Activated T-helper 17 cell treated with anti-CD3 and anti-CD28 coated beads, Interleukin-2, amount 50 U/mL, for 72 hours (primary cell): ENCODE measurements around the gene NCF2. TPM values are rescaled to one million over a fixed set of nuclear protein-coding genes. Genes with fewer than 3 reads are reported as not detected.

Experiments
- ATAC-seq: fragments of 150-1000 bp; cut with Tn5 transposase; replicated peaks from 2 replicates; pipeline ENCODE4 v1.10.0; 2021; ENCODE audit warnings: mild to moderate bottlenecking, moderate library complexity
- H3K27ac Mint-ChIP-seq: one replicate; pipeline ENCODE4 v1.8.0; 2022; ENCODE audit warnings: mixed read lengths
- H3K27me3 Mint-ChIP-seq: one replicate; pipeline ENCODE4 v1.8.0; 2022; ENCODE audit warnings: mixed read lengths
- H3K36me3 Mint-ChIP-seq: one replicate; pipeline ENCODE4 v1.8.0; 2022; ENCODE audit warnings: low read depth, mild to moderate bottlenecking, mixed read lengths
- H3K4me1 Mint-ChIP-seq: one replicate; pipeline ENCODE4 v1.8.0; 2022; ENCODE audit warnings: mixed read lengths
- H3K4me3 Mint-ChIP-seq: one replicate; pipeline ENCODE4 v1.8.0; 2022; ENCODE audit warnings: mild to moderate bottlenecking, mixed read lengths
- H3K9me3 Mint-ChIP-seq: one replicate; pipeline ENCODE4 v1.8.0; 2022; ENCODE audit warnings: mixed read lengths
- total RNA-seq, 2 donors: library from RNA; stranded (reverse); gene quantifications; one replicate each; pipeline ENCODE4 v1.2.3, GENCODE V29; 2022

NCF2 gene
- total RNA-seq, 2 donors from 2014 or later = 4.4 to 18.7 TPM

DNA sequence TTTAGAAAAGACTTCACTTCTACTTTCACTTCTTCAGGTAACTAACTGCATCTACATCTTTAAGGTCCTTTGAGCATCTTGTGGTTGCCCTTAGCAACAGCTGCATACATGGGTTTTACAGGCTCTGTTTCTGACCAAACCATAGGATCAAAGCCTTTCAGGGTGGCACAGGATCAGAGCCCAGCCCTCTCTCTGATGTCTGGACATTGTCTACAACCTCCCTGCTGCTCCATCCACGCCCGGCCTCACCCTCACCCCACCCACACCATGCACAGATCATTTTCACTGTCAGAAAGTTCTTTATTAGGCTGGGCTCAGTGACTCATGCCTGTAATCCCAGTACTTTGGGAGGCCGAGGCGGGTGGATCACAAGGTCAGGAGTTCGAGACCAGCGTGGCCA, 5.2 kb downstream of the NCF2 start:
- Mint-ChIP-seq H3K27me3 (no peaks in the 10 kb centered on the region), H3K4me1 (peaks cover 10% of the 10 kb centered on the region)

DNA sequence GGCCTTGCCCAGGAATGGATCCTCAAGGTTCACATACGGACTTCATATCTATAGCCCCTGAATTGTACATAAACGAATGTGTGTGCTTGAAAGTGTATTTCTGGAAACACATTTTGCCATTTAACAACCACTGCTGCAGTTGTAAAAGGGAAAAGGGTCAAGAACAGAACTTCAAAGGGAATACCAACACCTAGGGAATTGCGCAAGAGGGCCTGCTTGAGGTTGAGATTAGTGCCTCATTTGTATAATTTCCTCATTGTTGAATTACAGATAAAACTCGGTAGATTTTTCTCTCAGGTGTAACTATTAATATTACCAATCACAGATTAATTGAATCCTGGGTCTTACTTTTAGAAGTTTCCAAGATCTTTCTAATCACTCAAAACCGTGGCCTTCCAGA, 6.1 kb downstream of the NCF2 start:
- Mint-ChIP-seq H3K27ac (no peak overlapping the region), H3K27me3 (no peaks in the 10 kb centered on the region), H3K4me1 (peaks cover 5% of the 10 kb centered on the region), H3K4me3 (no peak overlapping the region), H3K9me3 (no peaks in the 10 kb centered on the region), H3K36me3 (no peaks in the 10 kb centered on the region)
- no peak for ATAC-seq

More for the DNA sequence above, 5.2 kb downstream of the NCF2 start:
- Mint-ChIP-seq H3K4me3 (no peak overlapping the region), H3K36me3 (no peaks in the 10 kb centered on the region), H3K27ac (no peak overlapping the region), H3K9me3 (no peaks in the 10 kb centered on the region)
- no peak for ATAC-seq

DNA sequence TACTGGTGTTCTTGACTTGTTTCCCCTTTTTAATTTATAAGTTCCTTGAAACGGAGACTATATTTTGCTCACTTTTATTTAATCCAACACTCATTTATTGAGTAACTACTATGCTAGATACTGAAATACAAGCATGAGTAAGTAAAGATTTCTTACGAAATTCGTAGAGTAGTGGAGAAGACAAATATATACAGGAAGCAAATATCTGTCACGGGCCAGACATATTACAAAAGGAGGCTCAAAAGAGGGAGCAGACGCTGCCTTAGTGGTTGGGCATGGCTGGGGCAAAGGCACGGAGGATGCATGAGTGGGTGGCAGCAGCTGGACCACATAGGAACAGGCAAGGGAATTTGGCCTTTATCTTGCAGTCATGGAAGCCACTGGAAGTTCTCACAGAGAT, 6.8 kb downstream of the NCF2 start:
- Mint-ChIP-seq H3K27ac (no peak overlapping the region), H3K4me1 (peaks cover 4% of the 10 kb centered on the region), H3K4me3 (no peak overlapping the region), H3K36me3 (no peaks in the 10 kb centered on the region), H3K27me3 (no peaks in the 10 kb centered on the region), H3K9me3 (no peaks in the 10 kb centered on the region)
- no peak for ATAC-seq

DNA sequence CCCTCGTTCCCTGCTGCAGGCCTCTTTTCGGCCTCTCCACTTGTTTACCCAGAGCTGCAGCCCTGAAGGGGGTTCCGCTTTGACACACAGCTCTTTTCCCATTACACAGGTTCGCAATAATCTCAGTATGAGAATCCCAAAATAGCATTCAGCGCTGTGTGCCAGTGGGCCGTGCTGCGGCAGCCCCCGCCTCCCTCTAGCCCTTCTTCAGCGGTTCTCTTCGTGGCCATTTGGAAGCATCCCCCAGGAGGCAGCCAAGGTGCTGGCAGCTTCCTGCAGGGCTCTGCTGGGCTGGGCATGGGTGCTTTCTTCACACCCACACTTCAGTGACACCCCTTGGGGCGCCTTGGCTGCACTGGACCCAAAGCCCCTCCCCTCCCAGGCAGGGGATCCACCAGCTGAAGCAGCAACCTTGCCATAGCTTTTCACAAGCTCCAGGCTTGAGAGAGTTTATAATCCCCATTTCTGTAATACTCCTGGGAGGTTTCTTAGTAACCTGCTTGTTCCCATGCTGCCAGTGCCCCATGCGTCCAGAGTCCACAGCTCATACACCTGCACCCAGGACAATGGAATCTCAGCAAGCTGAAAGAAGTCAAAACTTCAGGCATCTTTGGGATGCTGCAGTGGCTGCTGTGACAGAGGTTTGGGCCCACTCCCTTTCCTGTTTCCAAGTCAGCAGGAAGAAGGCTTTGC, 8.1 kb downstream of the NCF2 start:
- Mint-ChIP-seq H3K27me3 (no peaks in the 10 kb centered on the region), H3K9me3 (no peaks in the 10 kb centered on the region), H3K4me3 (no peak overlapping the region), H3K36me3 (no peaks in the 10 kb centered on the region), H3K27ac (no peak overlapping the region), H3K4me1 (peaks cover 4% of the 10 kb centered on the region)
- no peak for ATAC-seq

DNA sequence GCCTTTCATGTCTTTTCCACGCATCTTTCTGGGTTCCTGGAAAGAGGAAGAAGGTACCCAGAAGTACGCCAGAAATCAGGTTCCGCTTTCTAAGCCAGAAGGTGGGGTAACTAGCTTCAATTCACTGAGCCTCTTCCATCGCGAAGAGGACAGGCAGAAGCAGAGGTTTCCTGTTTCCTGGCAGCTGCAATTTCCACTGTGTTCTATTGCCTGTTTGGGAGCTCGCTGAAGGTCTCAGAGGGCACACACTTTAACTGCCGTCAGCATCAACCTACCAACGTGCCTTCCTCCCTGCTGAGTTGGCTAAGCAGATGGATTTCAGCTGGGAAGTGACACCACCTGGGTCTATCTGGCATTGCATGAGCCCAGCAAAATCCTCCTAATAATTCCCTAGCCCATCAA, 10.0 kb downstream of the NCF2 start:
- Mint-ChIP-seq H3K27ac (peak overlapping the region; percentile 71), H3K4me3 (peak overlapping the region; percentile 8), H3K27me3 (no peaks in the 10 kb centered on the region), H3K36me3 (no peaks in the 10 kb centered on the region), H3K9me3 (no peaks in the 10 kb centered on the region), H3K4me1 (peaks cover 4% of the 10 kb centered on the region)
- ATAC-seq = peak; percentile 26

DNA sequence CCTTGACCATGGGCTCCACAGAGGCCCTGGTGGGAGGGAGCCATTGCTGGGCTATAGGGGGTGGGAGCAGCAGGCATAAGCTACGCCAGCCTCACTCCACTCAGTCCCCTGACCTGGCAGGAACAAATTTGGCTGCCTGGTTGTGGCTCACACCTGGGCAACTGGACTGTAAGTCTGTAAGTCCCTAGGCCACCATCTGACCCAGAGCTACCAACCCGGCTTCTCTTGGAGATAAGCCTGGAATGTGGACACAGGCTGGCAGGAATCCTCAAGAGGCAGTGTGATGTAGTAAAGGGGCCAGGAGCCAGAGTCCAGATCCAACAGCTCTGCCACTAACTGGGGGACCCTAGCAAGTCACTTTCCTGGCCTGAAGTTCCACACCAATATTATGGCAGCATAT, 11.4 kb downstream of the NCF2 start:
- Mint-ChIP-seq H3K4me3 (no peak overlapping the region), H3K36me3 (no peaks in the 10 kb centered on the region), H3K4me1 (no peaks in the 10 kb centered on the region), H3K27me3 (no peaks in the 10 kb centered on the region), H3K27ac (no peak overlapping the region), H3K9me3 (no peaks in the 10 kb centered on the region)
- ATAC-seq = no peak

DNA sequence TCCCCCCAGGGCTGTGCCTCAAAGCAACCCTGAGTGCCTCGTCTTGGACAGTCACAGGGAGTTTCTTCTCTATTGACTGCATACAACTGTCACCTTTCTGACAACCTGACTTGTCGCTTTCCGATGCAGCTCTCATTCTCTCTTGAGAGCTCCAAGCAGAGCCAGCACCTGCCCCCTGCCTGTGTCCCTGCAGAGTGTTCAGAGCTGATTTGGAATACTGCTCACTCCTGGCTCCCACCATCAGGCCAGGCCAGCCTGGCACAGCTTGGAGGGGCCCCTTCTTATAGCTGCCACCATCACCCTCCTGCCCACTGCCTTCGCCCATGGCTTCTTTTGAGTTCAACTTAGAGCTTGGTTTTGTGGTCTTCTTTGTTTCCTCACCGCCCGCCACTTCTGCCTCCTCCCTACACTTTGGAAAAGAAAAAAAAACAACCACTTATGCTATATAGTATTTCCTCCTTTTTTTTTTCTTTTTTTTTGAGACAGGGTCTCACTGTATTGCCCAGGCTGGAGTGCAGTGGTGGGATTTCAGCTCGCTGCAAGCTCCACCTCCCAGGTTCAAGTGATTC, 12.3 kb downstream of the NCF2 start:
- Mint-ChIP-seq H3K4me1 (no peaks in the 10 kb centered on the region), H3K36me3 (no peaks in the 10 kb centered on the region), H3K9me3 (no peaks in the 10 kb centered on the region), H3K27ac (no peak overlapping the region), H3K27me3 (no peaks in the 10 kb centered on the region), H3K4me3 (no peak overlapping the region)
- ATAC-seq = no peak

DNA sequence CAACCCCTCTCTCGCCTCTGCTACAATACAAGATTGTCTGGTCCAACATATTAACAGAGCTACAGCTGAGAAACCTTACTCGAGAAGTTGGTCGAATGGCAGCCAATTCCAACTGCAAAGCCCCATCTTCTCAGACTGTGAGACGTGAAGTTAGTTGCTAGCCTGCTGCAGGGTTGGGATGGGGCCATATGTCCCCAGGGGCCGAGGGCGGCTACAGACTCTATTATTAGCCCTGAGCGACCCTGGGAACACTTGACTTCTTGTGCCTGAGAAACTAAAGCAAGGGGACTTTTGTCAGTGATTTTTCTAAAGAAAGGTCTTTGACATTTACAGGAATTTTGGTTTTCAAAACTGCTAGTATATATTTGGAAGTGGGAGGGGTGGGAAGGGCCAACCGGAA, 13.7 kb downstream of the NCF2 start:
- H3K36me3 Mint-ChIP-seq = no peaks in the 10 kb centered on the region
- no peaks in the 10 kb centered on the region for H3K9me3 Mint-ChIP-seq
- H3K27me3 Mint-ChIP-seq = no peaks in the 10 kb centered on the region
- no peak for ATAC-seq
- no peak overlapping the region for H3K27ac Mint-ChIP-seq
- no peak overlapping the region for H3K4me3 Mint-ChIP-seq
- H3K4me1 Mint-ChIP-seq = no peaks in the 10 kb centered on the region

DNA sequence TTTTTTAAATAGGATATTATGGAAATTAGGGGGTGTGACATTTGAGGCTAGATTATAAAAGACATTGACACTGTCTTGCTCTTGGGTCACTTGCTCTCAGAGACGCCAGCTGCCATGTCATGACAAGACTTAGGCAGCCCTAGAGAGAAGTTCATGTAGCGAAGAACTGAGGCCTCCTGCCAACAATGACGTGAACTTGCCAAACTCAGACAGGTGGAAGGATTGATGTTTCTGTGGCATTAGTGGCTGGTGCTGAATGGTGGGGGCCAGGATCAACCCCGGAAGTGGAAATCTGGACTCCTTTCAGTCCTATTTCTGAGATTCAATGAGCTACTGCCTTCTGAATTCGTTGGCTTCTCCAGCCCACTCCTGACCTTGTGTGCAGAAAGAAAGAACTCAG, 14.7 kb downstream of the NCF2 start:
- ATAC-seq = no peak
- Mint-ChIP-seq H3K27ac (no peak overlapping the region), H3K4me3 (no peak overlapping the region), H3K27me3 (no peaks in the 10 kb centered on the region), H3K4me1 (no peaks in the 10 kb centered on the region), H3K9me3 (no peaks in the 10 kb centered on the region), H3K36me3 (no peaks in the 10 kb centered on the region)

DNA sequence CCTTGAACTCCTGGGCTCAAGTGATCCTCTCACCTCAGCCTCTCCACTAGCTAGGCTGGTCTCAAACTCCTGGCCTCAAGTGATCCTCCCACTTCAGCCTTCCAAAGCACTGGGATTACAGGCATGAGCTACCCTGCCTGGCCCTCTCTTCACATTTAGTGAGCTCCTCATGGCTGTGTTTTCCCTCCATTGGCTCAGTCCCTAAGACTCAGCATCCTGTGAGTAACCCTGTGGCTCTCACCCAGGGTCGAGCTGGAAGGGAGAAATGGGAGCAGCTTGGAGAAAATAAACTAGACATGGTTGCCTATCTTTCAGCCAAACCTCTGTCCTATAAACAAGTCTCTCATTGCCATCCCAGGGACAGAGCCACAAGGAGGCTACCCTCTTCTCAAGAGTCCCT, 17.5 kb downstream of the NCF2 start:
- Mint-ChIP-seq H3K9me3 (no peaks in the 10 kb centered on the region), H3K4me1 (peaks cover 11% of the 10 kb centered on the region), H3K36me3 (peaks cover 7% of the 10 kb centered on the region), H3K27ac (no peak overlapping the region), H3K27me3 (no peaks in the 10 kb centered on the region), H3K4me3 (no peak overlapping the region)
- ATAC-seq = no peak

DNA sequence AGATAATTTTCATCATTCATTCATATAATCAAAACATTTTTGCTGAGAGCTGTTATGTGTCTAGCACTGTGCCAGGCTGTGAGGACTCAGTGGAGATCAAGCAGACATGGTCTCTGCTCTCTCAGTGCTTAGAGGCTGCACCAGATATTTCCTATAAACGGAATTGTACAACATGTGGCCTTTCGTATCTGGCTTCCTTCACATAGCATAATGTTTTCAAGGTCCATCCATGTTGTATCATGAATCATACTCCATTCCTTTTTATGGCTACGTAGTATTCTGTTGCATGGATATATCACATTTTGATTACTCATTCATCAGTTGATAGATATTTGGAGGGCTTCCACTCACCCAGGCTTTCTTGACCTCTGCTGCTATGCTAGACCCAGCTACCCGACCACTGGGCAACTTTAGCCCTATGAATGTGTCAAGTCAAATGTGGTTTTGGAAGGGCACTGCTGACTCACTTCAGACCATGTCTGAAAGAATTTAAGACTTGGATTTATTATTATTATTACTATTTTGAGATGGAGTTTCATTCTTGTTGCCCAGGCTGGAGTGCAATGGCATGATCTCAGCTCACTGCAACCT, 18.5 kb downstream of the NCF2 start:
- no peak overlapping the region for H3K4me3 Mint-ChIP-seq
- peaks cover 18% of the 10 kb centered on the region for H3K4me1 Mint-ChIP-seq
- ATAC-seq = no peak
- H3K36me3 Mint-ChIP-seq = peaks cover 7% of the 10 kb centered on the region
- H3K27ac Mint-ChIP-seq = no peak overlapping the region
- no peaks in the 10 kb centered on the region for H3K9me3 Mint-ChIP-seq
- no peaks in the 10 kb centered on the region for H3K27me3 Mint-ChIP-seq

DNA sequence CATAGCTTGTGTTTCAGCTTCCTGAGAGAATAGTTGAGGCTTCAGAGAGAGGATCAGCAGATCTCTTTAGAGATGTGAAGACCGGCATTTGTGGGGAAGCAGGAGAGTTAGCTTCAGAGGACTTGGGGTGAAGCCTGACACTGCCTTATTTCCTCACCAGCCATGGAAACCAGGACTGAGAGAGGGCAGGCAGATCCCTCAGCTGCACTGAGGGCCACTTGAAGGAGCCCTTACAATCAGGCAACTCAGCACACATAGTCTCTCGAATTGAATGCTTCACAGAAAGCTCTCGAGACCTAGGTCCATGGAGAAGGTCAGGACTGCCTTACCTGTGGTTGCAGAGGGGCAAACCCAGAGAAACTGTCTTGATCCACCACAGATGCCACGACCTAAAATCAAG, 19.8 kb downstream of the NCF2 start:
- H3K9me3 Mint-ChIP-seq = no peaks in the 10 kb centered on the region
- peaks cover 7% of the 10 kb centered on the region for H3K36me3 Mint-ChIP-seq
- H3K4me3 Mint-ChIP-seq = no peak overlapping the region
- no peaks in the 10 kb centered on the region for H3K27me3 Mint-ChIP-seq
- no peak overlapping the region for H3K27ac Mint-ChIP-seq
- no peak for ATAC-seq
- peaks cover 18% of the 10 kb centered on the region for H3K4me1 Mint-ChIP-seq

DNA sequence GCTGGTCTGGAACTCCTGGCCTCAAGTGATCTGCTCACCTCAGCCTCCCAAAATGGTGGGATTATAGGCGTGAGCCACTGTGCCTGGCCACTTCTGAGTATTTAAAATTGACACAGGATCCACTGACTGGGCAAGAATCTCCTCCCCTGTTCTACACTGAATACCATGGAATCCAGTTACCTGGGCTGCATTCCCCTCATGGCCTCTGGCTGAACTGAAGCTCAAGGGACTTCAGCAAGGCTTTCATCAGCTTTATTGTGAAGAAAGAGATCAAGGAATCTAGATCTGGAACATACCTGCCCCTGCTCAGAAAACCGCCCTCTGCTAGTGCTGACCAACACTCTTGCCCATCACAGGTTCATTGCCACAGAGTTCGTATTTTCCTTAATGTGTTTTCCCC, 20.5 kb downstream of the NCF2 start:
- H3K9me3 Mint-ChIP-seq = no peaks in the 10 kb centered on the region
- H3K4me3 Mint-ChIP-seq = no peak overlapping the region
- no peak overlapping the region for H3K27ac Mint-ChIP-seq
- no peak for ATAC-seq
- H3K4me1 Mint-ChIP-seq = peaks cover 18% of the 10 kb centered on the region
- peaks cover 7% of the 10 kb centered on the region for H3K36me3 Mint-ChIP-seq
- no peaks in the 10 kb centered on the region for H3K27me3 Mint-ChIP-seq

DNA sequence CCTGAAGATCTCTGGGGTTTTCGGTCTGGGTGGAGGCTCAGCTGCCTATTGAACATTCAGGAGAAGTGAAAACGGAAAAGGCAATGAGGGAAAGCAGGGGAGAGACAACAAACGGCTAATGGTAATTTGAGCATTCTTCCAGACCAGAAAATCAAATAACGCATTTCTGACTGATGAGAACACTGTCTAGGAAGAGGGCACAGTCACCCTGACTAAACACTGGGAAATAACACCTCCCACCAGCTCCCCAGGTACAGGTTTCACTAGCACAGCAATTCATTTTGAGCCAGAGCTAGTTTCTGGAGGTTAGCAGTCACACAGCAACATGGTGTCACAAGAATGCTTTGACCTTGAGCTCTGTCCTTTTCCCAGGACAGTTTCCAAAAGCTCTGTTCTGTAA, 21.1 kb downstream of the NCF2 start:
- H3K4me1 Mint-ChIP-seq = peaks cover 18% of the 10 kb centered on the region
- no peaks in the 10 kb centered on the region for H3K9me3 Mint-ChIP-seq
- peak overlapping the region; percentile 82 for H3K27ac Mint-ChIP-seq
- H3K27me3 Mint-ChIP-seq = no peaks in the 10 kb centered on the region
- H3K36me3 Mint-ChIP-seq = peaks cover 7% of the 10 kb centered on the region
- ATAC-seq = peak; percentile 92
- H3K4me3 Mint-ChIP-seq = peak overlapping the region; percentile 46

DNA sequence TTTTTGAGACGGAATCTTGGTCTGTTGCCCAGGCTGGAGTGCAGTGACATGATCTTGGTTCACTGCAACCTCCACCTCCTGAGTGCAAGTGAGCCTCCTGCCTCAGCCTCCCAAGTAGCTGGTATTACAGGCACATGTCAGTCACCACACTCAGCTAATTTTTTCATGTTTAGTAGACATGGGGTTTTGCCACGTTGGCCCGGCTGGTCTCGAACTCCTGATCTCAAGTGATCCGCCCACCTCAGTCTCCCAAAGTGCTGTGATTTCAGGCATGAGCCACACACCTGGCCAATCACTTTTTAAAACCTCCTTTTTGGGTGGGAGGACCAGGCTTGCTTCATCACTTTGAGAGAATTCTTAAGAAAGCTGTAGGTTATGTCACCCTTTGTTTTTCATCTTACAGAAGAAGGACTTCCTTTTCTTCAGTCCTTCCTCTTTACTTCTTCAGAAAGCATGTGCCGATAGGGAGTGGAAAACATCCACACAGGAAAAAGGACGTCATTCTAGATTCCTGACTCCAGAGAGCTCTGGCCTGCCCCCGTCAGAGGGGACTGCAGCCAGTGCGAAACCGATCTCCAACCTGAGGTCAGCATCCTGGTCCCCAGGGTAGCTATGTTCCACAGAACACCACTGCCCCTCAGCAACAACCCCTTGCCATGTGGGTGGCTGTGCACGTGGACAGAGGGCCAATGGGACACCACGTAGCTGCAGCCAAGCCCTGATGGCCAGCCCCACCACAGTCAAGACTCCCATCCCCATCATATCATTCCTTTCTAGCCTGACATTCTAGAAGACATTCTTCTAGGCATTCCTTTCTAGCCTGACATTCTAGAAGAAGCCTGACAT, 21.9 kb downstream of the NCF2 start:
- Mint-ChIP-seq H3K27me3 (no peaks in the 10 kb centered on the region), H3K9me3 (no peaks in the 10 kb centered on the region), H3K4me3 (peak overlapping the region; percentile 46), H3K27ac (peak overlapping the region; percentile 82), H3K4me1 (peaks cover 18% of the 10 kb centered on the region), H3K36me3 (peaks cover 7% of the 10 kb centered on the region)
- no peak for ATAC-seq
